Tibial artery (tissue), 4 donors: ENCODE data around the gene INTS2.
A peak's percentile ranks its signal among the peaks of the same experiment; 100 is the strongest.

ENCODE experiments used
- DNase-seq, 2 donors: peaks; one replicate each; pipeline ENCODE4 v3.0.0-alpha.2; 2019
- H3K27ac ChIP-seq, 2 donors: fragments of 200-600 bp; sonication (generic) in 1 of 2; 1 replicate in 1 of 2; 2 replicates in 1 of 2; pipeline ENCODE4 v1.5.1; 2018 to 2019; ENCODE audit warnings: mild to moderate bottlenecking in 1 of 2
- H3K27me3 ChIP-seq, 2 donors: fragments of 200-600 bp; sonication (generic) in 1 of 2; one replicate each; pipeline versions ENCODE4 v1.5.1 to v1.6.0; 2016 to 2019
- H3K36me3 ChIP-seq, 3 donors: fragments of 200-600 bp; sonication (generic) in 2 of 3; one replicate each; pipeline ENCODE4 v1.5.1; 2016 to 2019; ENCODE audit warnings: mild to moderate bottlenecking in 2 of 3
- H3K4me1 ChIP-seq, 4 donors: fragments of 200-600 bp; sonication (generic) in 2 of 4; 1 replicate in 3 of 4; 2 replicates in 1 of 4; pipeline ENCODE4 v1.5.1; 2016 to 2019
- H3K4me3 ChIP-seq, 2 donors: fragments of 200-600 bp; sonication (generic) in 1 of 2; 1 replicate in 1 of 2; 2 replicates in 1 of 2; pipeline ENCODE4 v1.5.1; 2018 to 2019; ENCODE audit warnings: mild to moderate bottlenecking in 2 of 2
- H3K9me3 ChIP-seq, 3 donors: fragments of 200-600 bp; sonication (generic) in 1 of 3; one replicate each; pipeline ENCODE4 v1.5.1; 2016 to 2019
- intact Hi-C: fragments of 100-400 bp; cut with DNase I; formaldehyde crosslinking; loops from one replicate; pipeline ENCODE4 v1.15.0; 2023; ENCODE audit warnings: low total_unique reads
- TF ChIP-seq, protein P1 (sequence below), 2 experiments: fragments of 200-600 bp in 1 of 2; fragments of 450-650 bp in 1 of 2; IDR thresholded peaks; one replicate each; pipeline ENCODE4 v1.5.1; 2017 to 2019; ENCODE audit warnings: antibody characterized with exemption in 2 of 2, mild to moderate bottlenecking in 1 of 2, moderate library complexity in 1 of 2

INTS2 gene

DNA sequence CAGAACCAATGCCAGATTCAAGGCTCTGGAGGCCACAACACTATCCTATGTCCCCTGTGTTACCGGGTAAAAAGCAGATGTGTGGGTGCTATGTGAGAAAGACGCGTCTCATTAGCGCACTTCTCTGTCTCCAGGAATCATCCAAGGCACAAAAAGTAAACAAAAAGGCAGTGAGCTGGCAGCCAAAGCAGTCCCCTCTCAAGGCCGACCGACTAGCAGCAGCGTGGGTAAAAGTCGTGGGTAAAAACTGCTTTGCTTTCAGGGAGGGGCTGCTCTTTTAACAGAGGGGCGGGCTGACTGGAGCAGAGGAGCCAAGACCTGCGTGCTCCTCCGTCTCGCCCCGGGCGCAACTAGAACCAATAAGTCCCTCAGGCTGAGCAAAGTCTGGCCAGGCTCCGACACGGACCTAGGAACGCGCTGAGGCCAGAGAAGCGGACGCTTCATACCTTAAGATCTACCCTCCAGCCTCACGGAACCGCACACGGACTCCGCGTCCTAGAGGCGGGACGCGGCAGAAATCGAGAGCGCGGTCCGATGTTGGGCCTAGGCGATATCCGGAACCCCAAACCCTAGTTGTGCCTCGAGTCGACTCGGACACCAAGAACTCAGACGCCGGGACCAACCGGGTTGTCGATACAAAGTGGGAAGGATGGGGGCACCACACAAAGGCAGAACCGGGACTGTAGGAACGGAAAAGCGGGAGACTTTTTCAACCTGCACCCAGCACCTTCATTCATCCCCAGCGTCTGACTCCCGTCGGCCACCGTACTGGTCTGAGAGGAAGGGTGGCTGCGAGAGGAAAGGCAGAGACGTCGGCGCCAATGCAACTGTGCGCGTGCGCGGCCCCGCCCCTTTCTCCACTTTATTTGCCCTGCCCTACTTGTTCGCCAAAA, at the start of gene INTS2:
Gene INTS2 (minus strand): TSS at position 775 of the 893 bp plus-strand sequence. CDS start 1,338 bp downstream, outside the sequence.
- Histone ChIP-seq H3K27ac (peak within 1 kb of the TSS; percentile 79 to 87), H3K9me3 (no peaks in the 10 kb centered on the region), H3K27me3 (no peaks in the 10 kb centered on the region), H3K36me3 (peaks cover 0 to 8% (median 0%) of the 10 kb centered on the region in 3 donors), H3K4me3 (peak within 1 kb of the TSS; percentile 67), H3K4me1 (peaks cover 0 to 22% (median 10%) of the 10 kb centered on the region in 4 donors)
- TF ChIP-seq, protein P1, sequence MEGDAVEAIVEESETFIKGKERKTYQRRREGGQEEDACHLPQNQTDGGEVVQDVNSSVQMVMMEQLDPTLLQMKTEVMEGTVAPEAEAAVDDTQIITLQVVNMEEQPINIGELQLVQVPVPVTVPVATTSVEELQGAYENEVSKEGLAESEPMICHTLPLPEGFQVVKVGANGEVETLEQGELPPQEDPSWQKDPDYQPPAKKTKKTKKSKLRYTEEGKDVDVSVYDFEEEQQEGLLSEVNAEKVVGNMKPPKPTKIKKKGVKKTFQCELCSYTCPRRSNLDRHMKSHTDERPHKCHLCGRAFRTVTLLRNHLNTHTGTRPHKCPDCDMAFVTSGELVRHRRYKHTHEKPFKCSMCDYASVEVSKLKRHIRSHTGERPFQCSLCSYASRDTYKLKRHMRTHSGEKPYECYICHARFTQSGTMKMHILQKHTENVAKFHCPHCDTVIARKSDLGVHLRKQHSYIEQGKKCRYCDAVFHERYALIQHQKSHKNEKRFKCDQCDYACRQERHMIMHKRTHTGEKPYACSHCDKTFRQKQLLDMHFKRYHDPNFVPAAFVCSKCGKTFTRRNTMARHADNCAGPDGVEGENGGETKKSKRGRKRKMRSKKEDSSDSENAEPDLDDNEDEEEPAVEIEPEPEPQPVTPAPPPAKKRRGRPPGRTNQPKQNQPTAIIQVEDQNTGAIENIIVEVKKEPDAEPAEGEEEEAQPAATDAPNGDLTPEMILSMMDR (IDR thresholded peaks at IDR 0.05) = peak in 1 of 2 experiments; percentile 6
- peak; percentile 96 to 98 for DNase-seq
- intact Hi-C loops = loop anchor here (5.0 kb wide), 1 partner anchor 140 kb away; the partner anchor contains the start of gene MED13

DNA sequence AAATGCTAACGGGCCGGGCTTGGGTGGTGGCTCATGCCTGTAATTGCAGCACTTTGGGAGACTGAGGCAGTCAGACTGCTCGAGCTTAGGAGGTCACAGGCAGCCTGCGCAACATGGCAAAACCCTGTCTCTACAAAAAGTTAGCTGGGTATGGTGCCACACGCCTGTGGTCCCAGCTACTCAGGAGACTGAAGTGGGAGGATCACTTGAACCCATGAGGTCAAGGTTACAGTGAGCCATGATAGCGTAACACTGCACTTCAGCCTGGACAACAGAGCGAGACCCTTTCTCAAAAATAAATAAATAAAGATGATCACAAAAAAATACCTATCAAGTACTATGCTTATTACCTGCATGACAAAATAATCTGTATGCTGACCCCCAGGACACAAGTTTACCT, 46.3 kb upstream of the INTS2 start:
- Histone ChIP-seq H3K9me3 (no peaks in the 10 kb centered on the region), H3K27ac (no peak overlapping the region), H3K27me3 (no peaks in the 10 kb centered on the region), H3K36me3 (peaks cover 43 to 71% (median 47%) of the 10 kb centered on the region in 3 donors), H3K4me3 (no peak overlapping the region), H3K4me1 (no peaks in the 10 kb centered on the region)
- intact Hi-C loops = no loop called here
- DNase-seq = no peak
- TF ChIP-seq, protein P1 (IDR thresholded peaks at IDR 0.05) = no peak

DNA sequence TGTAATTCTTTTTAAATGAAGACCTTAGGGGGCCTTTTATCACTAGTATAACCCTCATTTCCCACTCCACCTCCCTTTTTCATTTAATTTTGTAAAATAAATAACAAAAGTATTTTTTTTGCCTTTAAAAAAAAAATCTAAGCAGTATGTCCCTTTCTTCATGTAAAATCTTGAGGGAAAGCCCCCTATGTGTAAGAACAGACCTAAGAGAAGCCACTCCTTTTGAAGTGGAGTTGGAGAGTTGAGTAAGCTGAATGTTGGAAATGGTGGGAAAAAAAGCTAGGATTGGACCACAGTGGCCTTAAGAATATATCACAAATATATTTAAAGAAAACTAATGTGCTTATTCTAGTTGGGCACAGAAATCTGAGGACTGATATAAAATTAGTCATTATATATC, 44.5 kb upstream of the INTS2 start:
- Histone ChIP-seq H3K4me3 (no peak overlapping the region), H3K36me3 (peaks cover 52 to 75% (median 56%) of the 10 kb centered on the region in 3 donors), H3K4me1 (no peaks in the 10 kb centered on the region), H3K27me3 (no peaks in the 10 kb centered on the region), H3K27ac (no peak overlapping the region), H3K9me3 (no peaks in the 10 kb centered on the region)
- TF ChIP-seq, protein P1 (IDR thresholded peaks at IDR 0.05) = no peak
- no peak for DNase-seq
- intact Hi-C loops = no loop called here

DNA sequence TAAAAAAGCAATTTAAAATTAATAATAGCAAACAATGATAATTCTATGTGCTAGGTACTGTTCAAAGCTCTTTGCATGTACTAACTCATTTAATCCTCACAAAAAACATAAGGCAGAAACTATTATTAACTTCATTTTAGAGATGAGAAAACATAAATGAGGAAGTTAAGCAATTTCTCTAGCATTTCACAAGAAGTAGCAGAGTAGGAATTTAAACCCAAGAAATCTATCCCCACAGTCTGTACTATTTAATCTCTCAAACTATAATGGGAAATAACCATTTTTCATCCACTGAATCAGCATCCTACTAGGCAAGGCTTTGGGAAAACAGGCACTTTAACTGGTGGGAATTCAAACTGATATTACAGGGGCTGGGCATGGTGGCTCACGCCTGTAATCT, 42.2 kb upstream of the INTS2 start:
- H3K4me3 ChIP-seq = no peak overlapping the region
- H3K27me3 ChIP-seq = no peaks in the 10 kb centered on the region
- H3K9me3 ChIP-seq = no peaks in the 10 kb centered on the region
- TF ChIP-seq, protein P1 (IDR thresholded peaks at IDR 0.05) = no peak
- no peak for DNase-seq
- no peak overlapping the region for H3K27ac ChIP-seq
- H3K36me3 ChIP-seq = peaks cover 57 to 83% (median 61%) of the 10 kb centered on the region in 3 donors
- no peaks in the 10 kb centered on the region for H3K4me1 ChIP-seq
- intact Hi-C loops = no loop called here

GRCh38 chr17:61968757-61969156, 41.0 kb upstream of the INTS2 start:
- Histone ChIP-seq H3K9me3 (no peaks in the 10 kb centered on the region), H3K4me1 (no peaks in the 10 kb centered on the region), H3K36me3 (peaks cover 70 to 90% (median 74%) of the 10 kb centered on the region in 3 donors), H3K4me3 (no peak overlapping the region), H3K27me3 (no peaks in the 10 kb centered on the region), H3K27ac (no peak overlapping the region)
- intact Hi-C loops = no loop called here
- TF ChIP-seq, protein P1 (IDR thresholded peaks at IDR 0.05) = no peak
- no peak for DNase-seq
